ENCODE measurements around the gene GATA5. TPM values are rescaled to one million over a fixed set of nuclear protein-coding genes. Genes with fewer than 3 reads are reported as not detected.

The GATA5 gene
- polyA plus RNA-seq, 1 donor from 2014 or later, result not detected

DNA sequence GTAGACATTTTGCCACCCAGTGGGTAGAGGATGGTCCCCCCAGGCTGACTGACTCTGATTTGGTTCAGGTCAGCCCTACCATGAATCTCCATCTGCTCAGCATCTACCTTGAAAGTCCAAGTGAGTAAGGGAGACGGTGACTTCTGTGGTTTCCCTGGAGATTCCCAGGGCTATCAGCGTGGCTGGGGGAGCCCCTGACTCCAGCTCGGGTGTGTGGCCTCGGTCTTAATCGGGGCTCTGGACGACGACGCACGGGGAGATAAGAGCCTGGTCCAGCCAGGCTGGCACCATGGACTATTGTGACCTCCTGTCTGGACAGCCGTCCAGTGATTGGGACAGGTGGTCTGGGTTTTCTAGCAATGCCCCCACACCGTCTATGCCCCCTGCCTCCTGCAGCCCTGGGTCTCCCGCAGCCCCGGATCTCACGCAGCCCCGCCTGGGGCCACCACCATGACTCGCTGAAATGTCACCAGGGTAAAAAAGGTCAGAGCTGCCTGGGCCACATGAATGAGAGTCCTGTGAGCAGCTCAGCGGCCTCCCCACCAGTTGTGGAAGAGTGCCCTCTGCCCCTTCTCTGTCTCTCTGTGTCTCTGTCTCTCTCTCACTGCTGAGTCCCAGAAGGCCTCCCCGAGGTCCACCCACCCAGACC lies 47.1 kb upstream of the GATA5 start:
- Histone ChIP-seq H3K9me3 (ENCODE audit: low read length) (no peaks in the 10 kb centered on the region), H3K27ac (ENCODE audit: low read length) (no peak overlapping the region), H3K27me3 (ENCODE audit: insufficient read depth, low read depth, low read length) (no peaks in the 10 kb centered on the region), H3K4me3 (ENCODE audit: low read length) (no peak overlapping the region), H3K9ac (ENCODE audit: low read length) (no peak overlapping the region), H3F3A (ENCODE audit: insufficient read depth, low read length, poor library complexity, severe bottlenecking) (no peaks in the 10 kb centered on the region), H3K9me2 (ENCODE audit: insufficient read depth, low read length) (no peaks in the 10 kb centered on the region), H3K4me2 (ENCODE audit: low read length) (no peak overlapping the region), H3K79me2 (replicated peaks; ENCODE audit: insufficient read depth, low read length) (no peaks in the 10 kb centered on the region), H4K20me1 (ENCODE audit: insufficient read depth) (no peaks in the 10 kb centered on the region), H3K36me3 (ENCODE audit: insufficient read depth, low read length) (no peaks in the 10 kb centered on the region), H2AFZ (ENCODE audit: low read depth, low read length) (no peak overlapping the region)
- no peak for TF ChIP-seq RAD21 (conservative IDR thresholded peaks at IDR 0.05)
- TF ChIP-seq SMC3 (conservative IDR thresholded peaks at IDR 0.05; ENCODE audit: poor library complexity), result no peak
- no peak for TF ChIP-seq EZH2 (IDR thresholded peaks at IDR 0.05; ENCODE audit: borderline replicate concordance, insufficient read depth, low read length, poor library complexity, severe bottlenecking)
- TF ChIP-seq MXI1 (conservative IDR thresholded peaks at IDR 0.05; ENCODE audit: poor library complexity, severe bottlenecking), result no peak
- TF ChIP-seq, protein P1, sequence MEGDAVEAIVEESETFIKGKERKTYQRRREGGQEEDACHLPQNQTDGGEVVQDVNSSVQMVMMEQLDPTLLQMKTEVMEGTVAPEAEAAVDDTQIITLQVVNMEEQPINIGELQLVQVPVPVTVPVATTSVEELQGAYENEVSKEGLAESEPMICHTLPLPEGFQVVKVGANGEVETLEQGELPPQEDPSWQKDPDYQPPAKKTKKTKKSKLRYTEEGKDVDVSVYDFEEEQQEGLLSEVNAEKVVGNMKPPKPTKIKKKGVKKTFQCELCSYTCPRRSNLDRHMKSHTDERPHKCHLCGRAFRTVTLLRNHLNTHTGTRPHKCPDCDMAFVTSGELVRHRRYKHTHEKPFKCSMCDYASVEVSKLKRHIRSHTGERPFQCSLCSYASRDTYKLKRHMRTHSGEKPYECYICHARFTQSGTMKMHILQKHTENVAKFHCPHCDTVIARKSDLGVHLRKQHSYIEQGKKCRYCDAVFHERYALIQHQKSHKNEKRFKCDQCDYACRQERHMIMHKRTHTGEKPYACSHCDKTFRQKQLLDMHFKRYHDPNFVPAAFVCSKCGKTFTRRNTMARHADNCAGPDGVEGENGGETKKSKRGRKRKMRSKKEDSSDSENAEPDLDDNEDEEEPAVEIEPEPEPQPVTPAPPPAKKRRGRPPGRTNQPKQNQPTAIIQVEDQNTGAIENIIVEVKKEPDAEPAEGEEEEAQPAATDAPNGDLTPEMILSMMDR (IDR thresholded peaks at IDR 0.05; ENCODE audit: poor library complexity, severe bottlenecking), result no peak
- TF ChIP-seq POLR2AphosphoS5 (IDR thresholded peaks at IDR 0.05), result no peak

DNA sequence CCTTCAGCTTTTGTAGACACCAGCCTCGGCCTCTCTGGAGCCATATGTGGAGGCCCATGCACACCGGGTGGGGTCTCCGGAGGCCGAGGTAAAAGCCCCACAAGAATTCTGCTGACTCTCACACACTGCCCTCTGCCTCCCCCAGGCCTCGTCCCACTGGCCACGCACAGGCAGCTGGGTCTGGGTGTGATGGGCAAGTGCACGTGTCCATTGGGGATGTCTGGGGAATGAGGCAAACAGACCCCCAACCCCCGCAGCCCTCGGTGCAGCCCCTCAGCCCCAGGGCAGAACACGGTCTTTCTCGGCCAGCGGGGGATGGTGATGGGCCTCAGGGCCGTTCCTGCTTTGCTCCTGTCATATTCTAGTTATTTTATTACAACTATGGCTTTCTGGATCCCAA lies 44.0 kb upstream of the GATA5 start:
- no peaks in the 10 kb centered on the region for H3K9me3 ChIP-seq (ENCODE audit: low read length)
- no peak overlapping the region for H3K4me2 ChIP-seq (ENCODE audit: low read length)
- H3K9me2 ChIP-seq (ENCODE audit: insufficient read depth, low read length), result no peaks in the 10 kb centered on the region
- TF ChIP-seq EZH2 (IDR thresholded peaks at IDR 0.05; ENCODE audit: borderline replicate concordance, insufficient read depth, low read length, poor library complexity, severe bottlenecking) (no peak), RAD21 (conservative IDR thresholded peaks at IDR 0.05) (no peak), SMC3 (conservative IDR thresholded peaks at IDR 0.05; ENCODE audit: poor library complexity) (no peak)
- no peak overlapping the region for H3K9ac ChIP-seq (ENCODE audit: low read length)
- no peak overlapping the region for H3K27ac ChIP-seq (ENCODE audit: low read length)
- no peak overlapping the region for H3K4me3 ChIP-seq (ENCODE audit: low read length)
- no peaks in the 10 kb centered on the region for H3K27me3 ChIP-seq (ENCODE audit: insufficient read depth, low read depth, low read length)
- H3K36me3 ChIP-seq (ENCODE audit: insufficient read depth, low read length), result no peaks in the 10 kb centered on the region
- no peaks in the 10 kb centered on the region for H3F3A ChIP-seq (ENCODE audit: insufficient read depth, low read length, poor library complexity, severe bottlenecking)
- no peak overlapping the region for H2AFZ ChIP-seq (ENCODE audit: low read depth, low read length)
- H4K20me1 ChIP-seq (ENCODE audit: insufficient read depth), result no peaks in the 10 kb centered on the region
- H3K79me2 ChIP-seq (replicated peaks; ENCODE audit: insufficient read depth, low read length), result no peaks in the 10 kb centered on the region

DNA sequence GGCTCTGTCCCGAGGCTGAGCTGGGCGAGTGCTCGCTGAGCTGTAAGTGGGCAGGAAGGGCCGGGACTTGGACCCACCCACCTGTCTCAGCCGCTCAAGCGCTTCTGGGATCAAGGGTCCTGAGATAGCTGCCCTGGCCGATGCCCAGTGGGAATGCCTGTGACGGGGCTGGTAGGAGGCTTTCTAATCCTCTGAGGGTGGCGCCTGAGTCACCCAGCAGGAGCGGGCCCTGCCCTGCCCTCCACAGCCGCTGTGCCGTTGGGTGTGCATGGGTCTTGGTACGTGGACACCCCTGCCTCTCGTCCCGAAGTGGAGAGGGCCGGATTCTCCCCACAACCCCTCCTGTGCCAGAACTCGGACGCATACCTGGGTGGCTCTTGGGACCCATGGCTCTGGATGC lies 43.1 kb upstream of the GATA5 start:
- Histone ChIP-seq H3K27me3 (ENCODE audit: insufficient read depth, low read depth, low read length) (no peaks in the 10 kb centered on the region), H2AFZ (ENCODE audit: low read depth, low read length) (no peak overlapping the region), H3K9me3 (ENCODE audit: low read length) (no peaks in the 10 kb centered on the region), H3K4me2 (ENCODE audit: low read length) (no peak overlapping the region), H3K9ac (ENCODE audit: low read length) (no peak overlapping the region), H3K27ac (ENCODE audit: low read length) (no peak overlapping the region), H4K20me1 (ENCODE audit: insufficient read depth) (no peaks in the 10 kb centered on the region), H3K4me3 (ENCODE audit: low read length) (no peak overlapping the region), H3K36me3 (ENCODE audit: insufficient read depth, low read length) (no peaks in the 10 kb centered on the region), H3K79me2 (replicated peaks; ENCODE audit: insufficient read depth, low read length) (no peaks in the 10 kb centered on the region), H3K9me2 (ENCODE audit: insufficient read depth, low read length) (no peaks in the 10 kb centered on the region), H3F3A (ENCODE audit: insufficient read depth, low read length, poor library complexity, severe bottlenecking) (no peaks in the 10 kb centered on the region)
- TF ChIP-seq MXI1 (conservative IDR thresholded peaks at IDR 0.05; ENCODE audit: poor library complexity, severe bottlenecking), result no peak
- TF ChIP-seq SMC3 (conservative IDR thresholded peaks at IDR 0.05; ENCODE audit: poor library complexity), result no peak
- TF ChIP-seq, protein P1 (IDR thresholded peaks at IDR 0.05; ENCODE audit: poor library complexity, severe bottlenecking), result no peak
- TF ChIP-seq EZH2 (IDR thresholded peaks at IDR 0.05; ENCODE audit: borderline replicate concordance, insufficient read depth, low read length, poor library complexity, severe bottlenecking), result no peak
- no peak for TF ChIP-seq RAD21 (conservative IDR thresholded peaks at IDR 0.05)
- TF ChIP-seq TAF1 (IDR thresholded peaks at IDR 0.05; ENCODE audit: low read depth), result no peak
- TF ChIP-seq POLR2AphosphoS5 (IDR thresholded peaks at IDR 0.05), result no peak
- no peak for TF ChIP-seq EP300 (conservative IDR thresholded peaks at IDR 0.05; ENCODE audit: poor library complexity, severe bottlenecking)
- TF ChIP-seq, protein P2, sequence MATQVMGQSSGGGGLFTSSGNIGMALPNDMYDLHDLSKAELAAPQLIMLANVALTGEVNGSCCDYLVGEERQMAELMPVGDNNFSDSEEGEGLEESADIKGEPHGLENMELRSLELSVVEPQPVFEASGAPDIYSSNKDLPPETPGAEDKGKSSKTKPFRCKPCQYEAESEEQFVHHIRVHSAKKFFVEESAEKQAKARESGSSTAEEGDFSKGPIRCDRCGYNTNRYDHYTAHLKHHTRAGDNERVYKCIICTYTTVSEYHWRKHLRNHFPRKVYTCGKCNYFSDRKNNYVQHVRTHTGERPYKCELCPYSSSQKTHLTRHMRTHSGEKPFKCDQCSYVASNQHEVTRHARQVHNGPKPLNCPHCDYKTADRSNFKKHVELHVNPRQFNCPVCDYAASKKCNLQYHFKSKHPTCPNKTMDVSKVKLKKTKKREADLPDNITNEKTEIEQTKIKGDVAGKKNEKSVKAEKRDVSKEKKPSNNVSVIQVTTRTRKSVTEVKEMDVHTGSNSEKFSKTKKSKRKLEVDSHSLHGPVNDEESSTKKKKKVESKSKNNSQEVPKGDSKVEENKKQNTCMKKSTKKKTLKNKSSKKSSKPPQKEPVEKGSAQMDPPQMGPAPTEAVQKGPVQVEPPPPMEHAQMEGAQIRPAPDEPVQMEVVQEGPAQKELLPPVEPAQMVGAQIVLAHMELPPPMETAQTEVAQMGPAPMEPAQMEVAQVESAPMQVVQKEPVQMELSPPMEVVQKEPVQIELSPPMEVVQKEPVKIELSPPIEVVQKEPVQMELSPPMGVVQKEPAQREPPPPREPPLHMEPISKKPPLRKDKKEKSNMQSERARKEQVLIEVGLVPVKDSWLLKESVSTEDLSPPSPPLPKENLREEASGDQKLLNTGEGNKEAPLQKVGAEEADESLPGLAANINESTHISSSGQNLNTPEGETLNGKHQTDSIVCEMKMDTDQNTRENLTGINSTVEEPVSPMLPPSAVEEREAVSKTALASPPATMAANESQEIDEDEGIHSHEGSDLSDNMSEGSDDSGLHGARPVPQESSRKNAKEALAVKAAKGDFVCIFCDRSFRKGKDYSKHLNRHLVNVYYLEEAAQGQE (IDR thresholded peaks at IDR 0.05; ENCODE audit: borderline replicate concordance), result no peak
